Glutamatergic neuron (in vitro differentiated cells): ENCODE measurements around the gene ENPP7. TPM values are rescaled to one million over a fixed set of nuclear protein-coding genes. Genes with fewer than 3 reads are reported as not detected.

ENCODE experiments used
- DNase-seq: peaks from one replicate; pipeline ENCODE4 v3.0.0; 2022
- H3K27ac Mint-ChIP-seq: one replicate; pipeline ENCODE4 v1.8.0; 2020; ENCODE audit warnings: mild to moderate bottlenecking, mixed read lengths, inconsistent platforms; ENCODE audit not compliant: unreplicated experiment
- H3K27me3 Mint-ChIP-seq: one replicate; pipeline ENCODE4 v1.8.0; 2020; ENCODE audit warnings: mild to moderate bottlenecking, moderate library complexity, mixed read lengths, inconsistent platforms; ENCODE audit not compliant: unreplicated experiment
- H3K36me3 Mint-ChIP-seq: one replicate; pipeline ENCODE4 v1.8.0; 2020; ENCODE audit warnings: mild to moderate bottlenecking, mixed read lengths, inconsistent platforms; ENCODE audit not compliant: unreplicated experiment
- H3K4me1 Mint-ChIP-seq: one replicate; pipeline ENCODE4 v1.8.0; 2020; ENCODE audit warnings: mild to moderate bottlenecking, low read depth, mixed read lengths, inconsistent platforms; ENCODE audit not compliant: unreplicated experiment
- H3K4me3 Mint-ChIP-seq: one replicate; pipeline ENCODE4 v1.8.0; 2020; ENCODE audit warnings: mild to moderate bottlenecking, mixed read lengths, inconsistent platforms; ENCODE audit not compliant: unreplicated experiment
- H3K9me3 Mint-ChIP-seq: one replicate; pipeline ENCODE4 v1.8.0; 2020; ENCODE audit warnings: mild to moderate bottlenecking, moderate library complexity, mixed read lengths, inconsistent platforms; ENCODE audit not compliant: unreplicated experiment
- CTCF ChIP-seq: fragments of 200-600 bp; sonication (generic); IDR thresholded peaks from one replicate; pipeline ENCODE4 v1.5.0; 2021; ENCODE audit not compliant: partially characterized antibody, unreplicated experiment
- total RNA-seq: library from RNA; stranded (reverse); fragmentation: NEBNext Ultra II Directional; extraction: Animal tissue kit (Norgen Biotek cat#: 25700); gene quantifications from one replicate; pipeline ENCODE4 v1.2.1, GENCODE V29; 2021; ENCODE audit not compliant: unreplicated experiment

ENPP7 gene
- total RNA-seq, 1 donor from 2014 or later: not detected

- Mint-ChIP-seq H3K27ac (peak overlapping the region; percentile 62), H3K36me3 (no peaks in the 10 kb centered on the region), H3K9me3 (peaks cover 13% of the 10 kb centered on the region), H3K4me1 (peaks cover 32% of the 10 kb centered on the region), H3K27me3 (peaks cover 19% of the 10 kb centered on the region), H3K4me3 (peak overlapping the region; percentile 73)
- no peak for DNase-seq
- no peak for TF ChIP-seq CTCF
These were observed 45.8 kb downstream of the ENPP7 start for GRCh38 chr17:79776376-79777119.

GRCh38 chr17:79777120-79777893 lies 46.6 kb downstream of the ENPP7 start:
- Mint-ChIP-seq H3K4me3 (peak overlapping the region; percentile 73), H3K27me3 (peaks cover 16% of the 10 kb centered on the region), H3K9me3 (peaks cover 13% of the 10 kb centered on the region), H3K4me1 (peaks cover 32% of the 10 kb centered on the region), H3K36me3 (no peaks in the 10 kb centered on the region), H3K27ac (peak overlapping the region; percentile 62)
- peak; percentile 14 for TF ChIP-seq CTCF
- peak; percentile 69 for DNase-seq

GRCh38 chr17:79777894-79778503 lies 47.3 kb downstream of the ENPP7 start, which contains the start of gene CBX2:
Gene CBX2, plus strand, starts transcription at chr17:79778148. Its CDS starts 88 bp downstream, at chr17:79778236.
- peak; percentile 87 for DNase-seq
- peaks cover 16% of the 10 kb centered on the region for H3K9me3 Mint-ChIP-seq
- peaks cover 32% of the 10 kb centered on the region for H3K4me1 Mint-ChIP-seq
- TF ChIP-seq CTCF: no peak
- peak within 1 kb of the TSS; percentile 91 for H3K27ac Mint-ChIP-seq
- peak within 1 kb of the TSS; percentile 96 for H3K4me3 Mint-ChIP-seq
- peaks cover 18% of the 10 kb centered on the region for H3K27me3 Mint-ChIP-seq
- H3K36me3 Mint-ChIP-seq: peaks cover 7% of the 10 kb centered on the region

GRCh38 chr17:79778504-79779083 lies 47.9 kb downstream of the ENPP7 start:
- Mint-ChIP-seq H3K4me3 (peak overlapping the region; percentile 96), H3K27ac (peak overlapping the region; percentile 91), H3K4me1 (peaks cover 32% of the 10 kb centered on the region), H3K9me3 (peaks cover 16% of the 10 kb centered on the region), H3K36me3 (peaks cover 9% of the 10 kb centered on the region), H3K27me3 (peaks cover 18% of the 10 kb centered on the region)
- peak; percentile 60 for DNase-seq
- TF ChIP-seq CTCF: no peak
